Measurements from ENCODE around the gene HEXIM2. TPM values are rescaled to one million over a fixed set of nuclear protein-coding genes. Genes with fewer than 3 reads are reported as not detected.

Gene HEXIM2
- total RNA-seq, 2 experiments from 2014 or later, result 4.1 to 4.2 TPM

- H3K27ac Mint-ChIP-seq, result no peak overlapping the region
- no peaks in the 10 kb centered on the region for H3K4me1 Mint-ChIP-seq (ENCODE audit: low read depth)
- no peaks in the 10 kb centered on the region for H3K36me3 Mint-ChIP-seq (ENCODE audit: low read depth)
- CTCF ChIA-PET, result interaction anchor here (0.9 to 3.4 kb wide), 4 partner anchors 17 to 98 kb away, joined by 3 to 24 read pairs (median 10); partner anchors contain the start of gene ACBD4
- no peak for DNase-seq
- no peaks in the 10 kb centered on the region for H3K9me3 Mint-ChIP-seq
- no peak for ATAC-seq
- no peak overlapping the region for H3K4me3 Mint-ChIP-seq
- POLR2A ChIA-PET, result interaction anchor here (1.2 kb wide), 1 partner anchor 10 kb away, joined by 3 read pairs; no protein-coding TSS in a partner anchor
- peaks cover 4% of the 10 kb centered on the region for H3K27me3 Mint-ChIP-seq
- TF ChIP-seq CTCF (IDR thresholded peaks at IDR 0.05), result no peak
- intact Hi-C loops (cut with micrococcal nuclease), result no loop called here
These were observed 43.6 kb upstream of the HEXIM2 start for GRCh38 chr17:45117848-45118646.

- Mint-ChIP-seq H3K27ac (no peak overlapping the region), H3K9me3 (no peaks in the 10 kb centered on the region), H3K4me1 (ENCODE audit: low read depth) (no peaks in the 10 kb centered on the region), H3K4me3 (no peak overlapping the region), H3K36me3 (ENCODE audit: low read depth) (no peaks in the 10 kb centered on the region), H3K27me3 (peaks cover 4% of the 10 kb centered on the region)
- POLR2A ChIA-PET, result no interaction called here
- TF ChIP-seq CTCF (IDR thresholded peaks at IDR 0.05), result no peak
- intact Hi-C loops (cut with micrococcal nuclease), result no loop called here
- CTCF ChIA-PET, result interaction anchor here (0.9 to 3.4 kb wide), 4 partner anchors 17 to 99 kb away, joined by 3 to 24 read pairs (median 10); partner anchors contain the start of gene ACBD4
- no peak for DNase-seq
- ATAC-seq, result no peak
These were observed 43.0 kb upstream of the HEXIM2 start for GRCh38 chr17:45118691-45119090.

- DNase-seq (no peak), ATAC-seq (no peak)
- H3K27ac Mint-ChIP-seq, result no peak overlapping the region
- peaks cover 4% of the 10 kb centered on the region for H3K27me3 Mint-ChIP-seq
- H3K36me3 Mint-ChIP-seq (ENCODE audit: low read depth), result no peaks in the 10 kb centered on the region
- no peak for TF ChIP-seq CTCF (IDR thresholded peaks at IDR 0.05)
- H3K4me3 Mint-ChIP-seq, result no peak overlapping the region
- no peaks in the 10 kb centered on the region for H3K9me3 Mint-ChIP-seq
- H3K4me1 Mint-ChIP-seq (ENCODE audit: low read depth), result no peaks in the 10 kb centered on the region
- intact Hi-C loops (cut with micrococcal nuclease), result no loop called here
- POLR2A ChIA-PET, result interaction anchor here (0.8 kb wide), 1 partner anchor 344 kb away, joined by 3 read pairs; no protein-coding TSS in a partner anchor
- CTCF ChIA-PET, result interaction anchor here (3.4 kb wide), 1 partner anchor 15 kb away, joined by 24 read pairs; the partner anchor contains the start of gene ACBD4
These were observed 41.7 kb upstream of the HEXIM2 start for GRCh38 chr17:45119964-45120363.

- intact Hi-C loops (cut with micrococcal nuclease), result no loop called here
- no peak overlapping the region for H3K27ac Mint-ChIP-seq
- no peaks in the 10 kb centered on the region for H3K9me3 Mint-ChIP-seq
- ChIA-PET CTCF (interaction anchor here (0.6 to 0.9 kb wide), 2 partner anchors 15 to 21 kb away, joined by 3 read pairs; partner anchors contain the start of gene ACBD4), POLR2A (no interaction called here)
- no peak overlapping the region for H3K4me3 Mint-ChIP-seq
- ATAC-seq (no peak), DNase-seq (no peak)
- no peak for TF ChIP-seq CTCF (IDR thresholded peaks at IDR 0.05)
- H3K4me1 Mint-ChIP-seq (ENCODE audit: low read depth), result no peaks in the 10 kb centered on the region
- H3K27me3 Mint-ChIP-seq, result peaks cover 4% of the 10 kb centered on the region
- no peaks in the 10 kb centered on the region for H3K36me3 Mint-ChIP-seq (ENCODE audit: low read depth)
These were observed 41.1 kb upstream of the HEXIM2 start for GRCh38 chr17:45120558-45120957.

- CTCF ChIA-PET, result interaction anchor here (0.6 to 0.9 kb wide), 2 partner anchors 14 to 21 kb away, joined by 3 read pairs; partner anchors contain the start of gene ACBD4
- intact Hi-C loops (cut with micrococcal nuclease), result no loop called here
- POLR2A ChIA-PET, result no interaction called here
- H3K4me1 Mint-ChIP-seq (ENCODE audit: low read depth), result no peaks in the 10 kb centered on the region
- TF ChIP-seq CTCF (IDR thresholded peaks at IDR 0.05), result no peak
- peaks cover 4% of the 10 kb centered on the region for H3K27me3 Mint-ChIP-seq
- H3K9me3 Mint-ChIP-seq, result no peaks in the 10 kb centered on the region
- H3K36me3 Mint-ChIP-seq (ENCODE audit: low read depth), result no peaks in the 10 kb centered on the region
- DNase-seq (no peak), ATAC-seq (no peak)
- no peak overlapping the region for H3K27ac Mint-ChIP-seq
- no peak overlapping the region for H3K4me3 Mint-ChIP-seq
These were observed 40.6 kb upstream of the HEXIM2 start for GRCh38 chr17:45121055-45121454.

Data from activated CD8-positive, alpha-beta T cell treated with anti-CD3 and anti-CD28 coated beads for 36 hours (primary cell).